GM12878 (cell line): Measurements from ENCODE around the gene UNC13B. TPM values are rescaled to one million over a fixed set of nuclear protein-coding genes. Genes with fewer than 3 reads are reported as not detected.

Experiments
- ATAC-seq: fragments of 200-7000 bp; cut with Tn5 transposase; 3 replicates; pipeline ENCODE4 v1.9.1; 2020; ENCODE audit warnings: mild to moderate bottlenecking, moderate library complexity
- BruUV-seq: library from RNA; stranded (reverse); fragments of 400-500 nt; replicated peaks from 2 replicates; lab custom pipeline; 2021; lab: Mats Ljungman, UMichigan
- CTCF ChIA-PET: fragments of 300-600 bp; sonication (Branson Sonifier 250); formaldehyde crosslinking; extraction: SDS; loops from one replicate; lab custom pipeline; 2021; ENCODE audit warnings: inconsistent platforms; lab: Yijun Ruan, JAX
- POLR2A ChIA-PET: fragments of 350-600 bp; formaldehyde crosslinking; extraction: SDS; loops from one replicate; lab custom pipeline; 2021; ENCODE audit warnings: inconsistent platforms; lab: Charles Lee
- RAD21 ChIA-PET: fragments of 300-600 bp; sonication (Branson Sonifier 250); formaldehyde crosslinking; loops from one replicate; lab custom pipeline; 2023; ENCODE audit warnings: antibody characterized with exemption; ENCODE audit not compliant: unreplicated experiment; lab: Charles Lee
- SMC1A ChIA-PET: fragments of 300-600 bp; sonication (Branson Sonifier 250); formaldehyde crosslinking; loops from one replicate; lab custom pipeline; 2023; ENCODE audit not compliant: unreplicated experiment, uncharacterized antibody; lab: Charles Lee
- DNase-seq: peaks from one replicate; pipeline ENCODE4 v3.0.0-alpha.2; 2011; ENCODE audit warnings: low read depth, low spot score
- FAIRE-seq: peaks from 3 replicates; lab custom pipeline; 2011; peaks lifted over from hg19 to GRCh38; lab: Jason Lieb, UNC
- H2AFZ ChIP-seq: 2 replicates; pipeline ENCODE4 v1.6.0; 2011; ENCODE audit warnings: low read depth, low read length, control low read depth; ENCODE audit not compliant: control insufficient read depth
- H3K27ac ChIP-seq: 2 replicates; pipeline ENCODE4 v1.5.1; 2011; ENCODE audit warnings: control low read depth; ENCODE audit not compliant: control insufficient read depth, insufficient read depth
- H3K27me3 ChIP-seq, 2 experiments: replicated peaks in 1 of 2; 2 replicates each; pipeline versions ENCODE4 v1.6.0 to v1.6.1; 2011; ENCODE audit warnings: low read length in 1 of 2; ENCODE audit not compliant: control insufficient read depth in 2 of 2, insufficient read depth in 2 of 2
- H3K36me3 ChIP-seq, 2 experiments: 2 replicates each; pipeline ENCODE4 v1.5.1; 2011; ENCODE audit warnings: low read length in 1 of 2; ENCODE audit not compliant: control insufficient read depth in 2 of 2, insufficient read depth in 2 of 2
- H3K4me1 ChIP-seq: 2 replicates; pipeline ENCODE4 v1.6.1; 2011; ENCODE audit warnings: mild to moderate bottlenecking, low read length, moderate library complexity, mixed read lengths; ENCODE audit not compliant: control insufficient read depth, insufficient read depth
- H3K4me2 ChIP-seq: 2 replicates; pipeline ENCODE4 v1.6.0; 2011; ENCODE audit warnings: control low read depth; ENCODE audit not compliant: control insufficient read depth, insufficient read depth
- H3K4me3 ChIP-seq: fragments of 200-600 bp; sonication (generic); 2 replicates; pipeline ENCODE4 v1.5.1; 2016
- H3K79me2 ChIP-seq: 2 replicates; pipeline ENCODE4 v1.6.0; 2011; ENCODE audit warnings: low read length; ENCODE audit not compliant: control insufficient read depth, insufficient read depth
- H3K9ac ChIP-seq: 2 replicates; pipeline ENCODE4 v1.8.0; 2011; ENCODE audit warnings: low read length, control low read depth, mixed read lengths; ENCODE audit not compliant: control insufficient read depth, insufficient read depth
- H3K9me3 ChIP-seq: replicated peaks from 3 replicates; pipeline ENCODE4 v1.5.1; 2011; ENCODE audit warnings: mild to moderate bottlenecking, low read length; ENCODE audit not compliant: control insufficient read depth, insufficient read depth
- H4K20me1 ChIP-seq: 2 replicates; pipeline ENCODE4 v1.6.0; 2011; ENCODE audit not compliant: control insufficient read depth, insufficient read depth
- CHD4 ChIP-seq: fragments of 200-600 bp; sonication (generic); IDR thresholded peaks from 2 replicates; pipeline ENCODE4 v1.6.1; 2016; ENCODE audit warnings: mild to moderate bottlenecking
- EP300 ChIP-seq, 2 experiments: fragments of 150-350 bp in 1 of 2; IDR thresholded peaks; 2 replicates each; pipeline ENCODE4 v1.6.1; 2011 to 2012; ENCODE audit warnings: low read depth in 2 of 2, low read length in 2 of 2, borderline replicate concordance in 1 of 2, improper control_type of control experiment in 1 of 2, inconsistent platforms in 1 of 2; ENCODE audit not compliant: control insufficient read depth in 1 of 2
- EZH2 ChIP-seq: IDR thresholded peaks from 2 replicates; pipeline ENCODE4 v1.6.1; 2012; ENCODE audit warnings: low read depth, mild to moderate bottlenecking, control low read depth, inconsistent platforms, low read length, borderline replicate concordance; ENCODE audit not compliant: control insufficient read depth
- FOXM1 ChIP-seq: IDR thresholded peaks from 2 replicates; pipeline ENCODE4 v1.6.1; 2012; ENCODE audit warnings: low read depth, mild to moderate bottlenecking, inconsistent platforms, low read length, moderate library complexity
- MYB ChIP-seq: fragments of 150-350 bp; IDR thresholded peaks from 2 replicates; pipeline ENCODE4 v1.6.1; 2014; ENCODE audit warnings: mild to moderate bottlenecking, low read depth, low read length, borderline replicate concordance
- RCOR1 ChIP-seq: conservative IDR thresholded peaks from 2 replicates; pipeline ENCODE4 v1.6.1; 2012; ENCODE audit warnings: low read depth, low read length, improper control_type of control experiment
- SREBF1 ChIP-seq: IDR thresholded peaks from 2 replicates; pipeline ENCODE4 v1.6.1; 2012; ENCODE audit warnings: mild to moderate bottlenecking, low read length
- SREBF2 ChIP-seq: IDR thresholded peaks from 2 replicates; pipeline ENCODE4 v1.6.1; 2012; ENCODE audit warnings: mild to moderate bottlenecking, low read length
- ZBED1 ChIP-seq: IDR thresholded peaks from 2 replicates; pipeline ENCODE4 v1.6.1; 2016; ENCODE audit warnings: borderline replicate concordance
- WGBS: methylation state at CpG from one replicate; pipeline ENCODE4 v1.1.6; 2016; ENCODE audit warnings: low lambda C conversion rate; ENCODE audit not compliant: insufficient replicate concordance, insufficient coverage; ENCODE audit errors: missing lambda C conversion rate; 5-methylcytosine and 5-hydroxymethylcytosine counted together
- in situ Hi-C: fragments of 300-500 bp; cut with MboI; formaldehyde crosslinking; loops from 9 replicates; pipeline ENCODE4 v1.14.3; 2018; ENCODE audit warnings: mixed read lengths
- intact Hi-C: fragments of 100-400 bp; cut with micrococcal nuclease; formaldehyde crosslinking; loops from one replicate; pipeline ENCODE4 v1.14.2; 2022; ENCODE audit not compliant: unreplicated experiment
- polyA plus RNA-seq, 11 experiments: library from polyadenylated mRNA; depleted of rRNA in 4 of 11; unstranded in 6 of 11; stranded (reverse) in 5 of 11; fragments of >200 nt; fragmentation: Nextera tagmentation in 4 of 11; fragmentation: Illumina TruSeq in 1 of 11; extraction: Ambion mirVana in 4 of 11; extraction: Trizol in 1 of 11; gene quantifications; 1 replicate in 1 of 11; 2 replicates in 10 of 11; pipeline versions ENCODE4 v1.2.1 to v1.2.3, GENCODE V29; 2011 to 2016; ENCODE audit warnings: inconsistent platforms in 2 of 11, missing spikeins in 2 of 11, low read depth in 1 of 11
- total RNA-seq, 4 experiments: library from RNA; depleted of rRNA in 3 of 4; stranded (reverse); fragments of >200 nt in 3 of 4; fragmentation: Illumina TruSeq in 1 of 4; extraction: Trizol in 1 of 4; gene quantifications; 2 replicates each; pipeline versions ENCODE4 v1.2.1 to v1.2.3, GENCODE V29; 2013 to 2021
- TF ChIP-seq, protein P1 (sequence below): fragments of 450-650 bp; formaldehyde crosslinking; IDR thresholded peaks from 2 replicates; pipeline ENCODE4 v1.5.0; 2022; ENCODE audit warnings: mild to moderate bottlenecking, missing genetic modification characterization
- TF ChIP-seq, protein P2 (sequence below): IDR thresholded peaks from 2 replicates; pipeline ENCODE4 v1.6.1; 2011; ENCODE audit warnings: borderline replicate concordance, low read depth, mild to moderate bottlenecking, moderate library complexity, mixed read lengths, low read length; ENCODE audit not compliant: insufficient read depth; ENCODE audit errors: extremely low read length
- TF ChIP-seq, protein P3 (sequence below): fragments of 450-650 bp; formaldehyde crosslinking; IDR thresholded peaks from 2 replicates; pipeline ENCODE4 v1.4.0; 2020; ENCODE audit warnings: mild to moderate bottlenecking, moderate library complexity
- TF ChIP-seq, protein P4 (sequence below): IDR thresholded peaks from 2 replicates; pipeline ENCODE4 v1.6.1; 2011; ENCODE audit warnings: borderline replicate concordance, low read depth, mild to moderate bottlenecking, moderate library complexity, low read length; ENCODE audit not compliant: insufficient read depth, poor library complexity, severe bottlenecking

UNC13B gene
- total and polyA plus RNA-seq, 10 of the 15 experiments (the other 5 are each of a cell fraction or from before 2014, with no cell fraction given): under 0.01 to 0.42 (median 0.06) TPM; not detected in 4

DNA sequence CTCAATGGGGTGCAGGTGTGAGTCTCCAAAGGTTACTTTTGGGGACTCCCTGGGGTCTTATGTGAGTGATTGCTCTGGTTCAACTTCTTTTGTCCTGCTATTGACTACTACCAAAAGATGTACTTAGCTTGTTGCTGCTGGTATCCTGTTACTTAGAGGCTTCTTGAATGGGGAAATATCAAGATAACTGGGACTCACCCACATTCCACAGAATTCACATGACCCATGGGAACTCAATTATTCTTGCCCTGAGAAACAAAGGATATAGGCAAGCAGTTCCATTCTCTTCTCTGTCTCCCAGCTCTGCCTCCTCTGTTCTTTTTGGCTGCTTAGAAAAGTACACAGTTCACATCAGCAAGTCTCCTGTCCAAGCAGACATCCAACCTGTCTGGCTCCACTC lies 105.9 kb downstream of the UNC13B start (continued):
- TF ChIP-seq, protein P1, sequence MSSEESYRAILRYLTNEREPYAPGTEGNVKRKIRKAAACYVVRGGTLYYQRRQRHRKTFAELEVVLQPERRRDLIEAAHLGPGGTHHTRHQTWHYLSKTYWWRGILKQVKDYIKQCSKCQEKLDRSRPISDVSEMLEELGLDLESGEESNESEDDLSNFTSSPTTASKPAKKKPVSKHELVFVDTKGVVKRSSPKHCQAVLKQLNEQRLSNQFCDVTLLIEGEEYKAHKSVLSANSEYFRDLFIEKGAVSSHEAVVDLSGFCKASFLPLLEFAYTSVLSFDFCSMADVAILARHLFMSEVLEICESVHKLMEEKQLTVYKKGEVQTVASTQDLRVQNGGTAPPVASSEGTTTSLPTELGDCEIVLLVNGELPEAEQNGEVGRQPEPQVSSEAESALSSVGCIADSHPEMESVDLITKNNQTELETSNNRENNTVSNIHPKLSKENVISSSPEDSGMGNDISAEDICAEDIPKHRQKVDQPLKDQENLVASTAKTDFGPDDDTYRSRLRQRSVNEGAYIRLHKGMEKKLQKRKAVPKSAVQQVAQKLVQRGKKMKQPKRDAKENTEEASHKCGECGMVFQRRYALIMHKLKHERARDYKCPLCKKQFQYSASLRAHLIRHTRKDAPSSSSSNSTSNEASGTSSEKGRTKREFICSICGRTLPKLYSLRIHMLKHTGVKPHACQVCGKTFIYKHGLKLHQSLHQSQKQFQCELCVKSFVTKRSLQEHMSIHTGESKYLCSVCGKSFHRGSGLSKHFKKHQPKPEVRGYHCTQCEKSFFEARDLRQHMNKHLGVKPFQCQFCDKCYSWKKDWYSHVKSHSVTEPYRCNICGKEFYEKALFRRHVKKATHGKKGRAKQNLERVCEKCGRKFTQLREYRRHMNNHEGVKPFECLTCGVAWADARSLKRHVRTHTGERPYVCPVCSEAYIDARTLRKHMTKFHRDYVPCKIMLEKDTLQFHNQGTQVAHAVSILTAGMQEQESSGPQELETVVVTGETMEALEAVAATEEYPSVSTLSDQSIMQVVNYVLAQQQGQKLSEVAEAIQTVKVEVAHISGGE (CRISPR knock-in tag): no peak
- TF ChIP-seq RCOR1: no peak

DNA sequence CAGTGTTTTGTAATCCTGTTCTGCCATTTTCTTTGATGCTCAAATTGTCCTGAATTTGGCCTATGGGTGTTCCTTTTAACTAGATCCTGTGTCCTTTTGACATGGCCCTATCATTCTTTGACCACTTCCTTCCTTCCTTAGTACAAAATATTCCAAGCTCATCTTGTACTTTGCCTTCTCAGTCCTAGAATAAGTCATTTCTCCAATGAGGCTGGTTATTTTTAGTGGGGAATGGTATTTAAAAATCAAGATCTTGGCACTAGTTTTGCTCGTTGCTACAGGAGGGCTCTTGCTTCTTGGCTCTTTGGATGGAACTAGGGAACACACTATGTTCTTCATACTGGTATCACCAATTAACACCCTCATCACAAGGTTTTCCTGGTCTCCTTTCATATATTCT lies 108.1 kb downstream of the UNC13B start:
- Histone ChIP-seq H3K4me2 (no peak overlapping the region), H3K4me3 (no peak overlapping the region), H3K27me3 (no peaks in the 10 kb centered on the region; a peak in 1 of 4 replicates), H4K20me1 (no peaks in the 10 kb centered on the region), H3K36me3 (no peaks in the 10 kb centered on the region), H2AFZ (no peak overlapping the region), H3K79me2 (no peaks in the 10 kb centered on the region), H3K9me3 (no peaks in the 10 kb centered on the region), H3K27ac (no peak overlapping the region), H3K9ac (no peak overlapping the region), H3K4me1 (no peaks in the 10 kb centered on the region)
- ATAC-seq (no peak), DNase-seq (no peak), FAIRE-seq (no peak)
- intact Hi-C loops (no loop called here), in situ Hi-C loops (no loop called here)
- SMC1A ChIA-PET: interaction anchor here (0.7 kb wide), 1 partner anchor 167 kb away, joined by 3 read pairs; no protein-coding TSS in a partner anchor
- RAD21 ChIA-PET: no interaction called here
- WGBS: 0% methylated on average over 1 of the region's 1 CpG
- BruUV-seq: no TSS peak
- POLR2A ChIA-PET: no interaction called here
- CTCF ChIA-PET: no interaction called here
- TF ChIP-seq ZBED1 (no peak), EP300 (IDR thresholded peaks at IDR 0.05; ENCODE audit: borderline replicate concordance in 1 of 2, control insufficient read depth in 1 of 2, low read depth in 2 of 2, low read length in 2 of 2) (no peak), RCOR1 (no peak), EZH2 (no peak), SREBF2 (no peak), MYB (no peak), SREBF1 (no peak), CHD4 (no peak), FOXM1 (no peak)
- TF ChIP-seq, protein P2, sequence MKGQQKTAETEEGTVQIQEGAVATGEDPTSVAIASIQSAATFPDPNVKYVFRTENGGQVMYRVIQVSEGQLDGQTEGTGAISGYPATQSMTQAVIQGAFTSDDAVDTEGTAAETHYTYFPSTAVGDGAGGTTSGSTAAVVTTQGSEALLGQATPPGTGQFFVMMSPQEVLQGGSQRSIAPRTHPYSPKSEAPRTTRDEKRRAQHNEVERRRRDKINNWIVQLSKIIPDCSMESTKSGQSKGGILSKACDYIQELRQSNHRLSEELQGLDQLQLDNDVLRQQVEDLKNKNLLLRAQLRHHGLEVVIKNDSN: no peak
- TF ChIP-seq, protein P3, sequence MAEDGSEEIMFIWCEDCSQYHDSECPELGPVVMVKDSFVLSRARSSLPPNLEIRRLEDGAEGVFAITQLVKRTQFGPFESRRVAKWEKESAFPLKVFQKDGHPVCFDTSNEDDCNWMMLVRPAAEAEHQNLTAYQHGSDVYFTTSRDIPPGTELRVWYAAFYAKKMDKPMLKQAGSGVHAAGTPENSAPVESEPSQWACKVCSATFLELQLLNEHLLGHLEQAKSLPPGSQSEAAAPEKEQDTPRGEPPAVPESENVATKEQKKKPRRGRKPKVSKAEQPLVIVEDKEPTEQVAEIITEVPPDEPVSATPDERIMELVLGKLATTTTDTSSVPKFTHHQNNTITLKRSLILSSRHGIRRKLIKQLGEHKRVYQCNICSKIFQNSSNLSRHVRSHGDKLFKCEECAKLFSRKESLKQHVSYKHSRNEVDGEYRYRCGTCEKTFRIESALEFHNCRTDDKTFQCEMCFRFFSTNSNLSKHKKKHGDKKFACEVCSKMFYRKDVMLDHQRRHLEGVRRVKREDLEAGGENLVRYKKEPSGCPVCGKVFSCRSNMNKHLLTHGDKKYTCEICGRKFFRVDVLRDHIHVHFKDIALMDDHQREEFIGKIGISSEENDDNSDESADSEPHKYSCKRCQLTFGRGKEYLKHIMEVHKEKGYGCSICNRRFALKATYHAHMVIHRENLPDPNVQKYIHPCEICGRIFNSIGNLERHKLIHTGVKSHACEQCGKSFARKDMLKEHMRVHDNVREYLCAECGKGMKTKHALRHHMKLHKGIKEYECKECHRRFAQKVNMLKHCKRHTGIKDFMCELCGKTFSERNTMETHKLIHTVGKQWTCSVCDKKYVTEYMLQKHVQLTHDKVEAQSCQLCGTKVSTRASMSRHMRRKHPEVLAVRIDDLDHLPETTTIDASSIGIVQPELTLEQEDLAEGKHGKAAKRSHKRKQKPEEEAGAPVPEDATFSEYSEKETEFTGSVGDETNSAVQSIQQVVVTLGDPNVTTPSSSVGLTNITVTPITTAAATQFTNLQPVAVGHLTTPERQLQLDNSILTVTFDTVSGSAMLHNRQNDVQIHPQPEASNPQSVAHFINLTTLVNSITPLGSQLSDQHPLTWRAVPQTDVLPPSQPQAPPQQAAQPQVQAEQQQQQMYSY: no peak
- TF ChIP-seq, protein P4, sequence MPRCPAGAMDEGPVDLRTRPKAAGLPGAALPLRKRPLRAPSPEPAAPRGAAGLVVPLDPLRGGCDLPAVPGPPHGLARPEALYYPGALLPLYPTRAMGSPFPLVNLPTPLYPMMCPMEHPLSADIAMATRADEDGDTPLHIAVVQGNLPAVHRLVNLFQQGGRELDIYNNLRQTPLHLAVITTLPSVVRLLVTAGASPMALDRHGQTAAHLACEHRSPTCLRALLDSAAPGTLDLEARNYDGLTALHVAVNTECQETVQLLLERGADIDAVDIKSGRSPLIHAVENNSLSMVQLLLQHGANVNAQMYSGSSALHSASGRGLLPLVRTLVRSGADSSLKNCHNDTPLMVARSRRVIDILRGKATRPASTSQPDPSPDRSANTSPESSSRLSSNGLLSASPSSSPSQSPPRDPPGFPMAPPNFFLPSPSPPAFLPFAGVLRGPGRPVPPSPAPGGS: no peak
